Lung (tissue), 12 donors: Measurements from ENCODE around the gene NR5A2. TPM values are rescaled to one million over a fixed set of nuclear protein-coding genes. Genes with fewer than 3 reads are reported as not detected.
"Not testable (repeated sequence)": the region's sequence is repeated elsewhere in the genome, so short reads cannot be mapped to it uniquely, and the experiment has no call there.

Experiments used
- ATAC-seq: fragments of 200-7000 bp; cut with Tn5 transposase; one replicate; pipeline ENCODE4 v1.9.1; 2020; ENCODE audit warnings: moderate number of reproducible peaks; ENCODE audit not compliant: insufficient read depth, low FRiP score
- DNase-seq, 3 donors: peaks; one replicate each; pipeline ENCODE4 v3.0.0-alpha.2; 2013 to 2017
- H3K27ac ChIP-seq, 2 donors: one replicate each; pipeline ENCODE4 v1.5.1; 2013; ENCODE audit warnings: mild to moderate bottlenecking in 2 of 2, moderate library complexity in 2 of 2, control low read depth in 1 of 2, inconsistent platforms in 1 of 2, low read depth in 1 of 2, low read length in 1 of 2
- H3K27me3 ChIP-seq, 3 donors: one replicate each; pipeline ENCODE4 v1.5.1; 2013; ENCODE audit warnings: low read length in 2 of 3; ENCODE audit not compliant: control insufficient read depth in 3 of 3, insufficient read depth in 3 of 3
- H3K36me3 ChIP-seq, 4 donors: one replicate each; pipeline ENCODE4 v1.5.1; 2013; ENCODE audit warnings: low read length in 4 of 4, mild to moderate bottlenecking in 1 of 4, moderate library complexity in 1 of 4; ENCODE audit not compliant: control insufficient read depth in 4 of 4, insufficient read depth in 4 of 4
- H3K4me1 ChIP-seq, 5 donors: one replicate each; pipeline ENCODE4 v1.5.1; 2013; ENCODE audit warnings: low read length in 5 of 5, mild to moderate bottlenecking in 2 of 5, moderate library complexity in 1 of 5; ENCODE audit not compliant: control insufficient read depth in 5 of 5, insufficient read depth in 5 of 5
- H3K4me3 ChIP-seq: one replicate; pipeline ENCODE4 v1.5.1; 2013; ENCODE audit warnings: mild to moderate bottlenecking, control low read depth, moderate library complexity
- H3K9ac ChIP-seq, 2 donors: one replicate each; pipeline ENCODE4 v1.5.1; 2013; ENCODE audit warnings: low read length in 2 of 2, control low read depth in 1 of 2; ENCODE audit not compliant: insufficient read depth in 1 of 2
- H3K9me3 ChIP-seq, 4 donors: one replicate each; pipeline ENCODE4 v1.5.1; 2013; ENCODE audit warnings: low read length in 3 of 4, mild to moderate bottlenecking in 1 of 4, moderate library complexity in 1 of 4; ENCODE audit not compliant: control insufficient read depth in 4 of 4, insufficient read depth in 3 of 4
- WGBS, 2 donors: extraction: QIAGEN DNeasy Blood & Tissue Kit; methylation state at CpG; one replicate each; pipeline ENCODE4 v1.1.7; 2013; 5-methylcytosine and 5-hydroxymethylcytosine counted together
- polyA plus RNA-seq, 2 donors: library from polyadenylated mRNA; stranded (reverse); fragments of 200-250 nt; gene quantifications; one replicate each; pipeline ENCODE4 v1.2.1, GENCODE V29; 2013
- total RNA-seq, 2 donors: library from RNA; depleted of rRNA in 1 of 2; stranded (reverse); fragments of >200 nt in 1 of 2; gene quantifications; one replicate each; pipeline ENCODE4 v1.2.1, GENCODE V29; 2014 to 2021
- TF ChIP-seq, protein P1 (sequence below): IDR thresholded peaks from 2 replicates; pipeline ENCODE4 v1.5.1; 2012; ENCODE audit warnings: mild to moderate bottlenecking; ENCODE audit errors: control extremely low read depth, extremely low read depth
- donor health status: control.
- donor health status: control.
- donor health status: Bipolar disorder and iron deficiency.
- donor health status: healthy.
- donor health status: DM: yes; HTN: yes; CAD: no.

NR5A2 gene
- total and polyA plus RNA-seq, 4 donors, result 1.2 to 8.5 (median 2.6) TPM

DNA sequence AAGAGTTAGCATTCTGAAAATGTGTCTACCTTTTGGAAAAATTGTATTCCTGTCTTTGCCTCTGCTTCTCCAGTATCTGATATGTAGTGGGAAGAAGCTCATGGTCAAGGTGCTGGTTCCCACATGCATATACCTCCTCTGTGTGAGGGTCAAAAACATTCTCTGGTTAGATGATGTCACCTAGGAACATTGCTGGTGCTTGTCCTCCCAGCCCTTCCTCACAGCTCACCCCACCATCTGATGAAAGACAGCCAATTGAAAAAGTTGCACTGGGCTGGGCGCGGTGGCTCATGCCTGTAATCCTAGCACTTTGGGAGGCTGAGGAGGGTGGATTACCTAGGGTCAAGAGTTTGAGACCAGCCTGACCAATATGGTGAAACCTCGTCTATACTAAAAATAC, 154.4 kb downstream of the NR5A2 start:
- H3K9ac ChIP-seq, result no peak overlapping the region
- no peak for ATAC-seq
- WGBS, 2 donors, result 79 to 99% methylated on average over 3 of the region's 3 CpGs

DNA sequence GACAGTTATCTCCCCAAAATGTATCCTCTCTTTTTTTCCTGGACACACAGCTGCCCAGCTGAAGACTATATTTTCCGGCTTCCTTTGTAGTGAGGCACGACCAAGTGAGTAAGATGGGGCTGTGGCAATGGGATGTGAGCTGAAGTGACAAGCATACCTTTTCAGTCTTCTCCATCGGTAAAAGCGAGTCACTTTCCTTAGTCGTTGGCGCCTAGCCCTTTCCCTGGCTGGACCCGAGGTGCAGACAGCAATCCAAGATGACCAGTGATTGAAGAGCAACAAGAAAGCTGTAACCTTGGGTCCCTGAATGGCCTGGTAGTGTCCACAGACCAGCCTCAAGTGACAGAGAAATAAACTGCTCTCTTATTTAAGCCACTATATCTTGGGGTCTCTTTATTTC, 155.2 kb downstream of the NR5A2 start:
- Histone ChIP-seq H3K36me3 (no peaks in the 10 kb centered on the region), H3K4me1 (peaks cover 0 to 13% (median 4%) of the 10 kb centered on the region in 5 donors), H3K4me3 (no peak overlapping the region), H3K9ac (no peak overlapping the region), H3K27me3 (no peaks in the 10 kb centered on the region), H3K9me3 (no peaks in the 10 kb centered on the region), H3K27ac (no peak overlapping the region)
- 93 to 98% methylated on average over 7 of the region's 7 CpGs for WGBS, 2 donors
- DNase-seq (no peak), ATAC-seq (no peak)
- TF ChIP-seq, protein P1, sequence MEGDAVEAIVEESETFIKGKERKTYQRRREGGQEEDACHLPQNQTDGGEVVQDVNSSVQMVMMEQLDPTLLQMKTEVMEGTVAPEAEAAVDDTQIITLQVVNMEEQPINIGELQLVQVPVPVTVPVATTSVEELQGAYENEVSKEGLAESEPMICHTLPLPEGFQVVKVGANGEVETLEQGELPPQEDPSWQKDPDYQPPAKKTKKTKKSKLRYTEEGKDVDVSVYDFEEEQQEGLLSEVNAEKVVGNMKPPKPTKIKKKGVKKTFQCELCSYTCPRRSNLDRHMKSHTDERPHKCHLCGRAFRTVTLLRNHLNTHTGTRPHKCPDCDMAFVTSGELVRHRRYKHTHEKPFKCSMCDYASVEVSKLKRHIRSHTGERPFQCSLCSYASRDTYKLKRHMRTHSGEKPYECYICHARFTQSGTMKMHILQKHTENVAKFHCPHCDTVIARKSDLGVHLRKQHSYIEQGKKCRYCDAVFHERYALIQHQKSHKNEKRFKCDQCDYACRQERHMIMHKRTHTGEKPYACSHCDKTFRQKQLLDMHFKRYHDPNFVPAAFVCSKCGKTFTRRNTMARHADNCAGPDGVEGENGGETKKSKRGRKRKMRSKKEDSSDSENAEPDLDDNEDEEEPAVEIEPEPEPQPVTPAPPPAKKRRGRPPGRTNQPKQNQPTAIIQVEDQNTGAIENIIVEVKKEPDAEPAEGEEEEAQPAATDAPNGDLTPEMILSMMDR, result no peak

More for the DNA sequence above, 154.4 kb downstream of the NR5A2 start:
- H3K4me1 ChIP-seq, result peaks cover 0 to 13% (median 4%) of the 10 kb centered on the region in 5 donors
- TF ChIP-seq, protein P1, result no peak
- no peaks in the 10 kb centered on the region for H3K36me3 ChIP-seq
- no peak overlapping the region for H3K27ac ChIP-seq
- no peak overlapping the region for H3K4me3 ChIP-seq
- H3K27me3 ChIP-seq, result no peaks in the 10 kb centered on the region
- H3K9me3 ChIP-seq, result no peaks in the 10 kb centered on the region
- no peak for DNase-seq

DNA sequence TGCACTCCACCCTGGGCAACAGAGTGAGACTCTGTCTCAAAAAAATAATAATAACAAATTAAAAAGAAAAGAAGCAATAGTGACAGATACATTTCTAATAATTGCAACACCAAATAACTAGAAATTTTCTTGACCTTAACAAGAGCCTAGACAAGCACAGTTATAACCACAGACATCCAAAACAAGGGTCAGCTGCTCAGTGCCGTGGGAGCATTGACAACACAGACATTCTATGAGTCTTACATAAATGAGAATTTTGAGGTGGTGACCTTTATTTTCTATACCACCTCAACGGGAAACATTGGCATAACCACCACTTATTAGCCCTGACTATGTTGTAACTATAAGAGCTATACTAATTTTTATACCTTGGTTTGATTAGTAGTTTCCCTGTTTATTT, 156.1 kb downstream of the NR5A2 start:
- Histone ChIP-seq H3K4me3 (no peak overlapping the region), H3K27me3 (no peaks in the 10 kb centered on the region), H3K9me3 (no peaks in the 10 kb centered on the region), H3K9ac (no peak overlapping the region), H3K4me1 (peaks cover 0 to 13% (median 4%) of the 10 kb centered on the region in 5 donors), H3K27ac (no peak overlapping the region), H3K36me3 (no peaks in the 10 kb centered on the region)
- WGBS, 2 donors, result 57 to 59% methylated on average over 2 of the region's 2 CpGs
- DNase-seq (no peak), ATAC-seq (no peak)
- TF ChIP-seq, protein P1, result no peak

DNA sequence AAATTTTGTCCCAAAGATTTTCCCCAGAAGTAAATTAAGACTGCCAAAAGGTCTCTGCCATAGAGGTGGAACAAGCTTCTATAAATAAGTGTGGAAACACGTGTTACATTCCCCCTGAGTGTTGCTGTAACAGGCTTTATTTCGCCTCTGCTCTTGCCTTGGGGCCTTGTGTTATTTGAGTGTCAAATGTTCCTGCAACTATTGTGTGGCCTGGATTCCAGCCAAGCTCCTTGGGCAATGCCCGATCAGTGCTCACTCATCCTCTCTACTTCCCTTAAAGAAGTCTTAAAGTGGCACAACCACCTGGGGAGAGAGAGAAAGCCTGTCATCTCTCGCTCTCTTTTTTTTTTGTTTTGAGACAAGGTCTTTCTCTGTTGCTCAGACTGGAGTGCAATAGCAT, 156.7 kb downstream of the NR5A2 start:
- TF ChIP-seq, protein P1, result no peak
- Histone ChIP-seq H3K27ac (no peak overlapping the region), H3K36me3 (no peaks in the 10 kb centered on the region), H3K4me1 (peaks cover 0 to 11% (median 4%) of the 10 kb centered on the region in 5 donors), H3K27me3 (no peaks in the 10 kb centered on the region), H3K4me3 (no peak overlapping the region), H3K9me3 (no peaks in the 10 kb centered on the region), H3K9ac (no peak overlapping the region)
- WGBS, 2 donors, result 6 to 18% methylated on average over 4 of the region's 4 CpGs
- peak; percentile 55 to 88 (median 72) for DNase-seq
- ATAC-seq, result peak; percentile 76

DNA sequence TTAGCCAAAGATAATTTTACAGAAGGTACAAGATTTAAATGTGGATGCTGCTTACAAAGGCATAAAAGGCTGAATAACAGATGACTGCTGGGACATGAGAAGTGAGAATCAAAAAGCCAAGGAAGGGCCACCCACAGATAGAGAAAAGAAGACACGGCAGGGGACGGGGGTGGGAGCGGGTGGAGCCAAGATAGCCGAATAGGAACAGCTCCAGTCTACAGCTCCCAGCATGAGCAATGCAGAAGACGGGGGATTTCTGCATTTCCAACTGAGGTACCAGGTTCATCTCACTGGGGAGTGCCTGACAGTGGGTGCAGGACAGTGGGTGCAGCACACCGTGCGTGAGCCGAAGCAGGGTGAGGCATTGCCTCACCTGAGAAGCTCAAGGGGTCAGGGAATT, 157.7 kb downstream of the NR5A2 start:
- 78 to 92% methylated on average over 8 of the region's 8 CpGs for WGBS, 2 donors
- not testable (repeated sequence) for H3K9me3 ChIP-seq, H3K4me3 ChIP-seq, H3K27ac ChIP-seq, H3K9ac ChIP-seq, ATAC-seq, H3K36me3 ChIP-seq, H3K4me1 ChIP-seq, DNase-seq, H3K27me3 ChIP-seq
